HUES6 (cell line): Measurements from ENCODE around the gene MCHR2.
"Not testable (repeated sequence)": the region's sequence is repeated elsewhere in the genome, so short reads cannot be mapped to it uniquely, and the experiment has no call there.

Source experiments
- H3K27ac ChIP-seq: 2 replicates; pipeline ENCODE4 v1.7.0; 2013; ENCODE audit warnings: low read depth, mild to moderate bottlenecking, low read length, inconsistent platforms
- H3K27me3 ChIP-seq: 2 replicates; pipeline ENCODE4 v1.6.1; 2013; ENCODE audit warnings: low read length; ENCODE audit not compliant: control insufficient read depth, insufficient read depth
- H3K36me3 ChIP-seq: 2 replicates; pipeline ENCODE4 v1.6.1; 2013; ENCODE audit warnings: low read length; ENCODE audit not compliant: control insufficient read depth, insufficient read depth
- H3K4me1 ChIP-seq: 2 replicates; pipeline ENCODE4 v1.6.1; 2013; ENCODE audit warnings: low read length; ENCODE audit not compliant: control insufficient read depth, insufficient read depth
- H3K4me3 ChIP-seq: 2 replicates; pipeline ENCODE4 v1.5.1; 2013; ENCODE audit warnings: low read depth, low read length
- H3K9ac ChIP-seq: one replicate; pipeline ENCODE4 v1.6.1; 2013; ENCODE audit warnings: mild to moderate bottlenecking, low read length
- H3K9me3 ChIP-seq: 2 replicates; pipeline ENCODE4 v1.6.1; 2013; ENCODE audit warnings: low read depth, low read length; ENCODE audit not compliant: control insufficient read depth, insufficient read depth

The MCHR2 gene, protein sequence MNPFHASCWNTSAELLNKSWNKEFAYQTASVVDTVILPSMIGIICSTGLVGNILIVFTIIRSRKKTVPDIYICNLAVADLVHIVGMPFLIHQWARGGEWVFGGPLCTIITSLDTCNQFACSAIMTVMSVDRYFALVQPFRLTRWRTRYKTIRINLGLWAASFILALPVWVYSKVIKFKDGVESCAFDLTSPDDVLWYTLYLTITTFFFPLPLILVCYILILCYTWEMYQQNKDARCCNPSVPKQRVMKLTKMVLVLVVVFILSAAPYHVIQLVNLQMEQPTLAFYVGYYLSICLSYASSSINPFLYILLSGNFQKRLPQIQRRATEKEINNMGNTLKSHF

DNA sequence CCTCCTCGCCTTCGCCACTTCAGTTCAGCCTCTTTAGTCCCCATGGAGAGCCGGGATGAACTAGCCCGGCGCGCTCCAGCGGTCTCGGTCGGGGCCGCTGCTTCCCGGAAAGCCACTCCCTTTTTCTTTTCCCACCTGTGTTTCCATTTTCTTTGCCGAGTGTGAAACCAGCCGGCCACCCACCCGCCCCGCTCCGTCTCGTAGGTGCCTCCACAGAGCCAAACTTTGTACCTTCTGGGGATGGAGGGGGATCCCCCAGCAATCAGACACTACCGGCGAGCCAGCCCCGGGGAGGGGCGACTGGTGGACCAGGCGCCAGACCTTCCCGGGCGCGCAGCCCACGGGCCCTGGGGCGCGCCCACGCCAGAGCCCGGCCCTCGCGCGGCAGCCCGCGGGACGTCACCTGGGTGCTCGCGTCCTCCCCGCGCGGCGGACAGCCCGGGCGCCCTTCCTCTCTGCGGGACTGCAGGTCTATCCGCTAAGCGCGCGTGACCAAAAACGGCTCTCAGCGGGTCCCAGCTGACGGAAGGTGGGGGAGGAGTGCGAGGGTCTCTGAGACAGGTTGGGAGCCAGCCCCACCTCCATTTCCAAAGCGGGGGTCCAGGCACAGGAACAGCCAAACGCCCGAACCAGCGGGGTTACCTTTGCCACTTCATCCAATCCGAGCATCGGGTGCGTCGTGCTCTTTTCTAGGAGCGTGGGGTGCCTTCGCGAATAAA, at the start of gene MCHR2:
TSS of gene MCHR2 (minus strand) at position 691 of the 719 bp plus-strand sequence. CDS start 38,076 bp downstream, outside the sequence.
- Histone ChIP-seq H3K9ac (no peak within 1 kb of the TSS), H3K4me3 (peak within 1 kb of the TSS; percentile 69), H3K36me3 (no peaks in the 10 kb centered on the region), H3K9me3 (no peaks in the 10 kb centered on the region), H3K27ac (no peak within 1 kb of the TSS), H3K27me3 (peaks cover 61% of the 10 kb centered on the region), H3K4me1 (no peaks in the 10 kb centered on the region; the same call in 1 of the 2 replicates)

DNA sequence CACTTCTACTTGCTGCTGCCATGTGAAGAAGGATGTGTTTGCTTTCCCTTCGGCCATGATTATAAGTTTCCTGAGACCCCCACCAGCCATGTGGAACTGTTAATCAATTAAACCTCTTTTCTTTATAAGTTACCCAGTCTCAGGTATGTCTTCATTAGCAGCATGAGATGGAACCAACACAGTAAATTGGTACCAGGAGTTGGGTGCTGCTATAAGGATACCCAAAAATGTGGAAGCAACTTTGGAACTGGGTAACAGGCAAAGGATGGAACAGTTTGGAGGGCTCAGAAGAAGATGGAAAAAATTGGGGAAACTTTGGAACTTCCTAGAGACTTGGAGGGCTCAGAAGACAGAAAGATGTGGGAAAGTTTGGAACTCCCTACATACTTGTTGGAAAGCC, 44.5 kb upstream of the MCHR2 start:
- H3K27ac ChIP-seq, H3K4me3 ChIP-seq, H3K9ac ChIP-seq, H3K9me3 ChIP-seq, H3K27me3 ChIP-seq, H3K36me3 ChIP-seq, H3K4me1 ChIP-seq: not testable (repeated sequence)

DNA sequence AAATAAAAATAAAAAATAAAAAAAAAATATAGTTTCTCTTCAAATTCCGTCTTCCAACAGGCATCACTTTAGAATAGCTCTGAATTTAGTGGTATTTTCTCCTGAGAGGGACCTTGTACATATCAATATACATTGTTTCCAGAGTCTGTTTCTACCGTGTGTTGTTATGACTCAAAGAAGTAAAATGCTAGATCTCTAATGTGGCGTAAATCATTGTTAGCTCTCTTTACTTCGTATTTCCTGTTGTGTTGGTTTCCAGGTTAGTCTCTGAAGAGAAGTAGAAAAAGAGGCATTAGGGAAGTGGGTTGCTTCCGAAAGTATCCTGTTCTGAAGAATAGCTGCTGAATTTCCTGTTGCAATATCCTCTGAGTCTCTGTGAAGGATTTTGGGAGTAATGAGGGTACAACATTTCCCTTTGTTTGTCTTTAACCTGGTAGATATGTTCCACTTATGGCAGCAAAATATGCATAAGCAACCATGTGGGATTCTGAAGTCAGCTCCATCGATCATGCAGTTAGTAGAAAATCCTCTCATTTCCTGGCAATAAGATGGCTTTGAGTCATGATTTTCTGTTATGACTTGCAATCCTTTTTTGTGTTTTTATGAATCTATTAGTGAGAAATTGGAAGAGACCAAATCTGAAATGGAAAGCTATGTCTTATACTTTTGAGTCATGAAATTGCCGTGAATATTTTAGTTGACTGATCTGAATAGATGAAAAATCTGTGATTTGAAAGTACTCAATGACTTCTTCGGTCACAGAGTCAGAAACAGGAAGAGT, 42.0 kb upstream of the MCHR2 start:
- peaks cover 4% of the 10 kb centered on the region; the same call in 1 of the 2 replicates for H3K9me3 ChIP-seq
- no peaks in the 10 kb centered on the region for H3K4me1 ChIP-seq
- no peak overlapping the region for H3K9ac ChIP-seq
- no peak overlapping the region for H3K4me3 ChIP-seq
- no peak overlapping the region for H3K27ac ChIP-seq
- H3K27me3 ChIP-seq: no peaks in the 10 kb centered on the region
- no peaks in the 10 kb centered on the region for H3K36me3 ChIP-seq

DNA sequence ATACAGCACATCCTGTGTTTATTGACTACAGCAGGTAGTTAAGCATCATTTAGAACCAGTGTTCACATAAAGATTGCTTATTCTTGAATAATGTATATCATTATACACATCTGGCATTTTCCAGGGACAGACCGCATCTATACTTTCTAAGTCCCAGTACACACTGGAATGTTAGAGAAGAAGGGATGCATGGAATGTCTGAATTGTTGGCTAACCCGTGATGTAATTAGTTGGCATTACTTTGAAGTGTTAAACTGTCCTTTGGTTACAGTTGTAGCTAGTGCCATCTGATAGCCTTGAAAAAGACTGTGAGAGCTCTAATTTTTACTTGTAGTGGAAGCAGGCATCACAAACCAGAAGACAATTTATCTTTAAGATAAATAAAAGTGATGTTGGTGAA, 29.8 kb upstream of the MCHR2 start:
- Histone ChIP-seq H3K27me3 (no peaks in the 10 kb centered on the region), H3K9ac (no peak overlapping the region)

DNA sequence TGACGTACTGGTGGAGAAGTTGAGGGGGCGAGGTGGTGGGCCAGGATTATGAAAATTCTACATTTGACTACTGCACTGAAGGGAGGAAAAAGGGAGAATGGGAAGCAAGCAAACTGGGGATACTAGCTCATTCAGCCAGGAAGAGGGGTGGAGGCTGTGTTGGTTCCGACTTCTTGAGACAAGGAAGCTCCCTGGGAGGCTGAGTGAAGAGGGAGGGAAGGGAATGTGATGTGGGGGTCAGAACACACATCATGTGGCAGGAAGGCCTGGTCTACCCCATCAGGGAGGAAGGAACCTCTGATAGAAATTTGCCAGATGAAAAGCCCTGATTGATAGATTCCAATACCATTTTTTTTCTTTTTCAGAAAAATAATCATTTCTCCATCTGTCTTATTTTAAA, 28.8 kb upstream of the MCHR2 start:
- H3K36me3 ChIP-seq: no peaks in the 10 kb centered on the region
- no peak overlapping the region for H3K4me3 ChIP-seq
- no peaks in the 10 kb centered on the region for H3K9me3 ChIP-seq
- H3K4me1 ChIP-seq: no peaks in the 10 kb centered on the region
- H3K27me3 ChIP-seq: no peaks in the 10 kb centered on the region
- H3K27ac ChIP-seq: no peak overlapping the region
- no peak overlapping the region for H3K9ac ChIP-seq

More for the DNA sequence above, 29.8 kb upstream of the MCHR2 start:
- H3K36me3 ChIP-seq: no peaks in the 10 kb centered on the region
- H3K4me1 ChIP-seq: no peaks in the 10 kb centered on the region
- no peaks in the 10 kb centered on the region for H3K9me3 ChIP-seq
- no peak overlapping the region for H3K27ac ChIP-seq
- no peak overlapping the region for H3K4me3 ChIP-seq

DNA sequence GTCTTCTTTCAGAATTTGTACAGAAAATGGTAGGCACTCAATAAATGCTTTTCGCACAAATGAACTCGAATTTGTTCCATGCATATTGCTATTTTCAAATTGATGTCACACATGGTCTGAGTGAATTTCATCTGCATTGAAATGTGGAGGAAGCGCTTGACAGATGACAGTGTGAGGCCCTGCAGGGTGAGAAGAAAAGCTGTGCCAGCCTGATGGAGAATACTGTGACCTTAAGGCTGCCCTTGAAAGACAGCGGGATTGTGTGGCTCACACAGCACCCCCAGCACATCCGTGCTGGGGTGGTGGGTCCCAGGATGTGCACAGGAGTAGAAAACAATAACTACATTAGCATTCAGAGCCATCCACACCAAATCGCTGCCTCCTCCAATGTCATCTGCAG, 14.8 kb upstream of the MCHR2 start:
- no peaks in the 10 kb centered on the region; the same call in 1 of the 2 replicates for H3K4me1 ChIP-seq
- no peaks in the 10 kb centered on the region for H3K36me3 ChIP-seq
- H3K9ac ChIP-seq: no peak overlapping the region
- no peak overlapping the region for H3K27ac ChIP-seq
- H3K27me3 ChIP-seq: no peaks in the 10 kb centered on the region
- no peak overlapping the region for H3K4me3 ChIP-seq
- H3K9me3 ChIP-seq: no peaks in the 10 kb centered on the region

DNA sequence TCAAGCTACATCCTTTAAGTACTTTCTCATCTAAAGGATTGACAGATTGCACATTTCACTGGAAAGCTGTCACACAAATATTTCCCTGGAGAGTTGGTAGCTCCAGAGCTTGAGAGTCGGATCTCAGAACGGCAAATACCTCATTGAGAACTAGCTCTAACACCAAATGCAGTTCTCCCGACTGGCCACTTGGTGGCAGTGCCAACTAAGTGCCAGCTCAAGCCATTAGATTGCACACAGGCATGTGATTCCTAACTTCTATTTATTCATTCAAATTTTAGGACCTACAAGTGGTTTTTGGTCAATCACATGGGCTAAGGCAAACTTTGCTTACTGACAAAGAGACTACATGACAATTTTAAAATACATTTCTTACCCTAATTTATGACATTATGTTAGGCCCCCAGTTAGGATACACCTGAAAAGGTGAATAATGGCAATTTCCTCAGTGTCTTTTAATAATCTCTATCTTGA, 7.9 kb upstream of the MCHR2 start:
- Histone ChIP-seq H3K36me3 (no peaks in the 10 kb centered on the region), H3K9me3 (no peaks in the 10 kb centered on the region), H3K27ac (no peak overlapping the region), H3K27me3 (peaks cover 14% of the 10 kb centered on the region; the same call in 1 of the 2 replicates), H3K4me3 (no peak overlapping the region), H3K9ac (no peak overlapping the region), H3K4me1 (no peaks in the 10 kb centered on the region)

DNA sequence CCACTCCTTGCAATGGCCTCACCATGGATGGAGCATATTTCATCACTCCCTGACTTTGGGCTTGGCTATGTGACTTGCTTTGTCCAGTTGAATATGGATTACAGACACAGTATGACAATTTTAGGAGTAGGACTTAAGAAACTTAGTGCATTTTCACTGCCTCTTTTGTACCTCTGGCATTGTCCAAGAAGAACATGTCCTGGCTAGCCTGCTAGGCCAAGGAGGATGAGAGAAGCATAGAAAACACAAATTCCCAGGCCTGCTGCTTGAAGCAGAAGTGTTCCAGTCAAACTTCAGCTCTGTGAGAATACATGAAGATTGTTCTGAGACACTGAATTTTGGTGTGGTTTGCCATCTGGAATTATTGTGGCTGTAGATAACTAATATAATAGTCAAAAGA, 3.1 kb upstream of the MCHR2 start:
- no peaks in the 10 kb centered on the region for H3K36me3 ChIP-seq
- H3K27ac ChIP-seq: no peak overlapping the region
- no peaks in the 10 kb centered on the region; the same call in 1 of the 2 replicates for H3K4me1 ChIP-seq
- no peak overlapping the region for H3K9ac ChIP-seq
- H3K4me3 ChIP-seq: no peak overlapping the region
- no peaks in the 10 kb centered on the region for H3K9me3 ChIP-seq
- peaks cover 60% of the 10 kb centered on the region for H3K27me3 ChIP-seq

DNA sequence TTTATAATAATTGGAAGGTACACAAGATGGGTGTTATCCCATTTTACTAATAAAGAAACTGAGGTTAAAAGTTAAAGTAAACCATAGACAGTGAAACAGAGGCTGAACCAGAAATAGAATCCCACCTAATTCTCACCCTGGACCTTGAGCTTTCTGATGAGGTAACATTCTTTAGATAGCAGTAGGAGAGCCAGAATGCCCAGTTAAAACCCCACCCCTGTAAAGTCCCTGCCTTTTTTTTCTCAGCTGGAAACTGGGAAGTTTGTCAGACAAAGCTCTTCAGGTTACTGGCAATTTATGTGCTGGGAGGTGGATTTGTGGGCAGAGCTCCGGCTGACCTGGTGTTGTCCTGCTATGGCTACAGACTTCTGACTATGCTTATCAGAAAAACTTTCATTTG, 1.9 kb upstream of the MCHR2 start:
- H3K27me3 ChIP-seq: peaks cover 61% of the 10 kb centered on the region
- H3K9ac ChIP-seq: no peak overlapping the region
- H3K4me3 ChIP-seq: no peak overlapping the region
- no peaks in the 10 kb centered on the region for H3K36me3 ChIP-seq
- H3K9me3 ChIP-seq: no peaks in the 10 kb centered on the region
- no peaks in the 10 kb centered on the region; the same call in 1 of the 2 replicates for H3K4me1 ChIP-seq
- no peak overlapping the region for H3K27ac ChIP-seq

DNA sequence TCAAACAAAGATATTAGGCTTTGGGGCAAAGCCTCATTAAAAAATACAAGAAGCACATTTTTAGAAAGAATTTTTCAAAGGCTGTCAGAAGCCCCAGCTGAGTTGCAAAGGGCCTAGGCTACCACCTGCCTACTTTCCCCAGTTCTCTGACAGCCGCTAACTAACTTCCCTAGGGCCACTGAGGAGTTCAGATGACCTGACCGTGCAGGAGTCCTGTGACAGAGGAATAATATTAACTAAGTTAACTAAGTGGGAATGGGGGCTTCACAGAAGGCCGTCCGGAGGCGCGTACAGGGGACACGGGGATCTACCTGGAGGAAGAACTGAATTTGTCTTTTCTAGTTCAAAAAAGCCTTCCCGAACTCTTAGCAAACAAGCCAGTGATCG, 884 bp downstream of the MCHR2 start:
- H3K9me3 ChIP-seq: no peaks in the 10 kb centered on the region
- no peaks in the 10 kb centered on the region for H3K36me3 ChIP-seq
- peaks cover 61% of the 10 kb centered on the region for H3K27me3 ChIP-seq
- H3K27ac ChIP-seq: no peak overlapping the region
- H3K4me3 ChIP-seq: peak overlapping the region; percentile 69
- H3K9ac ChIP-seq: no peak overlapping the region
- no peaks in the 10 kb centered on the region; the same call in 1 of the 2 replicates for H3K4me1 ChIP-seq
